ENCODE results near the gene PITX2.

DNA sequence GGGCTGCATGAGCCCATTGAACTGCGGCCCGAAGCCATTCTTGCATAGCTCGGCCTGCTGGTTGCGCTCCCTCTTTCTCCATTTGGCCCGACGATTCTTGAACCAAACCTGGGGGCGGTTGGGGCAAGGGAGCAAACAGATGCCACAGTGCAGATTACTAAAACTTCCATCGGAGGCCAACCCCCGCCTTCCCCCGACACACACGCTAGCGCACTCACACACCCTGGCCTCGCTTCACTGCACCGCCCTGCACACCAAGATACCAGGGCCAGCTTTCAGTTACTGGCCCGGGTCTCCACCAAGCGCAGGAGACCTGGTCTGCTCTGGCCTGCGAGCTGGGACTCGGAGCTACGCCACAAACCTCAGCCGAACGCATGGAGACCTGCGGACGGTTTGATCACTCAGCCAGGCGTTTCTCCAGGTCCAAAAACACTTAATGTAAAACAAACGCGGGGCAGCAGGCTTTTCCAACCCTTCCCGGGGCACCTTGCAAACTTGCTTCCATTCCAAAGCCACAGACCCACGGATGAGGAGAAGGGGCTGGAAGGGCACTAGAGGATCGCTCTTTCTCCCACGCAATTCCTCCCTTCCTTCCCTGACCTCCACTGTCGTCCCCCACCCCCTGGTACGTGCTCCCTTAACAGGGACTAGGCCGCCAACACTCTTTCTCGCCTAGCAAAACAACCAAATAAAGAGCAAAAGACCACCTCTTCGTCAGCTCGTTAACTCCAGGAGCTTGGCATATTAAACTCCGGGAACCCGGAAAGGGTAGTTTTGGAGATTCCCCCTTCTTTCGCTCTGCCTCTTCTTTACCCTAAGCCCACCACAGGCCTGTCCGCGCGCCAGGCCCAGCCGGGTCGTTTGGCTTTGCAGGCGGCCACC is 4.1 kb downstream of the PITX2 start:
- TF ChIP-seq, protein P1, sequence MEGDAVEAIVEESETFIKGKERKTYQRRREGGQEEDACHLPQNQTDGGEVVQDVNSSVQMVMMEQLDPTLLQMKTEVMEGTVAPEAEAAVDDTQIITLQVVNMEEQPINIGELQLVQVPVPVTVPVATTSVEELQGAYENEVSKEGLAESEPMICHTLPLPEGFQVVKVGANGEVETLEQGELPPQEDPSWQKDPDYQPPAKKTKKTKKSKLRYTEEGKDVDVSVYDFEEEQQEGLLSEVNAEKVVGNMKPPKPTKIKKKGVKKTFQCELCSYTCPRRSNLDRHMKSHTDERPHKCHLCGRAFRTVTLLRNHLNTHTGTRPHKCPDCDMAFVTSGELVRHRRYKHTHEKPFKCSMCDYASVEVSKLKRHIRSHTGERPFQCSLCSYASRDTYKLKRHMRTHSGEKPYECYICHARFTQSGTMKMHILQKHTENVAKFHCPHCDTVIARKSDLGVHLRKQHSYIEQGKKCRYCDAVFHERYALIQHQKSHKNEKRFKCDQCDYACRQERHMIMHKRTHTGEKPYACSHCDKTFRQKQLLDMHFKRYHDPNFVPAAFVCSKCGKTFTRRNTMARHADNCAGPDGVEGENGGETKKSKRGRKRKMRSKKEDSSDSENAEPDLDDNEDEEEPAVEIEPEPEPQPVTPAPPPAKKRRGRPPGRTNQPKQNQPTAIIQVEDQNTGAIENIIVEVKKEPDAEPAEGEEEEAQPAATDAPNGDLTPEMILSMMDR (conservative IDR thresholded peaks at IDR 0.05 in 1 of 2, IDR thresholded peaks at IDR 0.05 in 1 of 2; ENCODE audit: extremely low read depth in 1 of 2, insufficient read depth in 1 of 2, low read depth in 1 of 2, low read length in 2 of 2) = no peak
- TF ChIP-seq EZH2 (IDR thresholded peaks at IDR 0.05; ENCODE audit: borderline replicate concordance, low read length) = no peak

Data from mammary epithelial cell (primary cell).